ENCODE measurements around the gene RIPOR1. TPM values are rescaled to one million over a fixed set of nuclear protein-coding genes. Genes with fewer than 3 reads are reported as not detected.

RIPOR1 gene
- total and polyA plus RNA-seq, 2 experiments from 2014 or later: 7.6 to 22.4 TPM

- TF ChIP-seq NANOG (IDR thresholded peaks at IDR 0.05; ENCODE audit: borderline replicate concordance) (no peak), ETS1 (IDR thresholded peaks at IDR 0.05) (no peak), REST (IDR thresholded peaks at IDR 0.05; ENCODE audit: unreplicated experiment) (no peak), EZH2phosphoT487 (IDR thresholded peaks at IDR 0.05; ENCODE audit: unreplicated experiment) (no peak)
Measured at GRCh38 chr16:67579686-67580085, 51.1 kb downstream of the RIPOR1 start (continued).

GRCh38 chr16:67580202-67580601, 51.6 kb downstream of the RIPOR1 start:
- Mint-ChIP-seq H3K4me1 (no peaks in the 10 kb centered on the region), H3K27ac (no peak overlapping the region), H3K4me3 (no peak overlapping the region), H3K9me3 (no peaks in the 10 kb centered on the region; the same call in 2 of the 3 replicates), H3K27me3 (ENCODE audit: insufficient read depth, low read depth, poor library complexity) (peaks cover 3% of the 10 kb centered on the region), H3K36me3 (ENCODE audit: low read depth) (peaks cover 34% of the 10 kb centered on the region)
- Histone ChIP-seq H3K4me1 (ENCODE audit: insufficient read depth) (no peaks in the 10 kb centered on the region), H2AFZ (no peak overlapping the region), H3K79me2 (replicated peaks; ENCODE audit: insufficient read depth) (peaks cover 98% of the 10 kb centered on the region), H3K4me3 (no peak overlapping the region), H3K9me2 (ENCODE audit: insufficient read depth) (no peaks in the 10 kb centered on the region), H3K4me2 (no peak overlapping the region), H3F3A (replicated peaks; ENCODE audit: low read depth) (0 out of 2 replicates have a peak, but pooled peaks cover 4% of the 10 kb centered on the region), H3K36me3 (ENCODE audit: insufficient read depth) (peaks cover 13% of the 10 kb centered on the region; the same call in 1 of the 2 replicates), H4K20me1 (replicated peaks; ENCODE audit: insufficient read depth) (peaks cover 14% of the 10 kb centered on the region), H3K27me3 (ENCODE audit: insufficient read depth) (no peaks in the 10 kb centered on the region), H3K27ac (ENCODE audit: low read depth) (no peak overlapping the region)
- TF ChIP-seq ZNF114 (CRISPR knock-in tag; IDR thresholded peaks at IDR 0.05) (no peak), POLR2AphosphoS5 (IDR thresholded peaks at IDR 0.05; ENCODE audit: low read depth) (no peak), CTCF (conservative IDR thresholded peaks at IDR 0.05; ENCODE audit: low read depth in 2 of 2) (no peak), ZNF331 (CRISPR knock-in tag; IDR thresholded peaks at IDR 0.05; ENCODE audit: low read depth) (no peak), ZNF462 (CRISPR knock-in tag; IDR thresholded peaks at IDR 0.05) (no peak), CREB1 (CRISPR knock-in tag; IDR thresholded peaks at IDR 0.05; ENCODE audit: low read depth) (no peak), NANOG (IDR thresholded peaks at IDR 0.05; ENCODE audit: borderline replicate concordance) (no peak), JUNB (IDR thresholded peaks at IDR 0.05; ENCODE audit: unreplicated experiment) (no peak), ETS1 (IDR thresholded peaks at IDR 0.05) (no peak), EZH2 (IDR thresholded peaks at IDR 0.05; ENCODE audit: low read depth, unreplicated experiment) (no peak)
- ATAC-seq (no peak), DNase-seq (ENCODE audit: low spot score) (no peak)

All from GM23338 (cell line).